HL-60 (cell line): ENCODE measurements around the gene L3MBTL2.

Source experiments
- CTCF ChIP-seq: IDR thresholded peaks from one replicate; pipeline ENCODE4 v1.5.1; 2011; ENCODE audit warnings: low read length, control low read depth, inconsistent platforms; ENCODE audit not compliant: insufficient read depth
- GABPA ChIP-seq: IDR thresholded peaks from 2 replicates; pipeline ENCODE4 v1.6.1; 2012; ENCODE audit warnings: low read depth
- POLR2AphosphoS5 ChIP-seq: IDR thresholded peaks from 2 replicates; pipeline ENCODE4 v1.6.1; 2012; ENCODE audit warnings: low read depth
- REST ChIP-seq: IDR thresholded peaks from 2 replicates; pipeline ENCODE4 v1.6.1; 2012; ENCODE audit warnings: low read depth; ENCODE audit not compliant: insufficient replicate concordance
- SPI1 ChIP-seq: IDR thresholded peaks from 2 replicates; pipeline ENCODE4 v1.6.1; 2012; ENCODE audit warnings: low read depth, mild to moderate bottlenecking, borderline replicate concordance

- no peak for TF ChIP-seq POLR2AphosphoS5
- TF ChIP-seq CTCF: no peak
- TF ChIP-seq REST: no peak
- no peak for TF ChIP-seq GABPA
- no peak for TF ChIP-seq SPI1
Observed at GRCh38 chr22:41157083-41157482, 48.0 kb upstream of the L3MBTL2 start.
